Activated T-helper 1 cell treated with anti-CD3 and anti-CD28 coated beads, Interleukin-12 subunit alpha, Interleukin-12 subunit beta, Interleukin-2, Interleukin-4 antibody, amounts not matched to agents 30 ng/mL and 10 ng/mL and 1 ng/mL, durations not matched to agents 14 hours and 24 hours and 36 hours (primary cell): Measurements from ENCODE around the gene SCUBE3. TPM values are rescaled to one million over a fixed set of nuclear protein-coding genes. Genes with fewer than 3 reads are reported as not detected.

Experiments
- DNase-seq: peaks from one replicate; pipeline ENCODE4 v3.0.0; 2021; ENCODE audit warnings: low spot score
- H3K27ac Mint-ChIP-seq: one replicate; pipeline ENCODE4 v1.8.0; 2021; ENCODE audit warnings: mild to moderate bottlenecking, mixed read lengths
- H3K27me3 Mint-ChIP-seq: one replicate; pipeline ENCODE4 v1.8.0; 2022; ENCODE audit warnings: mild to moderate bottlenecking, moderate library complexity, mixed read lengths; ENCODE audit not compliant: insufficient read depth
- H3K36me3 Mint-ChIP-seq: one replicate; pipeline ENCODE4 v1.8.0; 2021; ENCODE audit warnings: low read depth, mixed read lengths
- H3K4me1 Mint-ChIP-seq: one replicate; pipeline ENCODE4 v1.8.0; 2021; ENCODE audit warnings: low read depth, mixed read lengths
- H3K4me3 Mint-ChIP-seq: one replicate; pipeline ENCODE4 v1.8.0; 2021; ENCODE audit warnings: mild to moderate bottlenecking, moderate library complexity, mixed read lengths
- H3K9me3 Mint-ChIP-seq: one replicate; pipeline ENCODE4 v1.8.0; 2021; ENCODE audit warnings: mixed read lengths
- intact Hi-C: fragments of 100-400 bp; cut with micrococcal nuclease; formaldehyde crosslinking; loops from one replicate; pipeline ENCODE4 v1.15.1; 2024
- total RNA-seq: library from RNA; stranded (reverse); gene quantifications from 2 replicates; pipeline ENCODE4 v1.2.3, GENCODE V29; 2022

SCUBE3 gene
- total RNA-seq, 1 donor from 2014 or later: not detected

DNA sequence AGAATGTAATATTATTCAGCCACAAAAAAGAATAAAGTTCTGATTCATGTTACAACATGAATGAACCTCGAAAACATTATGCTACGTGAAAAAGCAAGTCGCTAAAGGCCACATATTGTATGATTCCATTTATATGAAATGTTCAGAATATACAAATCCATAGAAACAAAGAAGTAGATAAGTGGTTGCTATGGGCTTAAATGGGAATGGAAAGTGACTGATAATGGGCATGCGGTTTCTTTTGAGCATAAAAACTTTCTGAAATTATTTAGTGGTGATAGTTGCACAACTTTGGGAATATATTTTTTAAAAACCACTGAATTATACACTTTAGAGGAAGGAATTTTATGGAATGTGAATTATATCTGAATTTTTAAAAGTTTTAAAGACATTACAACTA is 39.3 kb upstream of the SCUBE3 start:
- H3K9me3 Mint-ChIP-seq: peaks cover 3% of the 10 kb centered on the region
- H3K4me3 Mint-ChIP-seq: no peak overlapping the region
- H3K27me3 Mint-ChIP-seq: peaks cover 26% of the 10 kb centered on the region
- H3K27ac Mint-ChIP-seq: no peak overlapping the region
- no peak for DNase-seq
- H3K4me1 Mint-ChIP-seq: peaks cover 9% of the 10 kb centered on the region
- intact Hi-C loops: no loop called here
- peaks cover 3% of the 10 kb centered on the region for H3K36me3 Mint-ChIP-seq

DNA sequence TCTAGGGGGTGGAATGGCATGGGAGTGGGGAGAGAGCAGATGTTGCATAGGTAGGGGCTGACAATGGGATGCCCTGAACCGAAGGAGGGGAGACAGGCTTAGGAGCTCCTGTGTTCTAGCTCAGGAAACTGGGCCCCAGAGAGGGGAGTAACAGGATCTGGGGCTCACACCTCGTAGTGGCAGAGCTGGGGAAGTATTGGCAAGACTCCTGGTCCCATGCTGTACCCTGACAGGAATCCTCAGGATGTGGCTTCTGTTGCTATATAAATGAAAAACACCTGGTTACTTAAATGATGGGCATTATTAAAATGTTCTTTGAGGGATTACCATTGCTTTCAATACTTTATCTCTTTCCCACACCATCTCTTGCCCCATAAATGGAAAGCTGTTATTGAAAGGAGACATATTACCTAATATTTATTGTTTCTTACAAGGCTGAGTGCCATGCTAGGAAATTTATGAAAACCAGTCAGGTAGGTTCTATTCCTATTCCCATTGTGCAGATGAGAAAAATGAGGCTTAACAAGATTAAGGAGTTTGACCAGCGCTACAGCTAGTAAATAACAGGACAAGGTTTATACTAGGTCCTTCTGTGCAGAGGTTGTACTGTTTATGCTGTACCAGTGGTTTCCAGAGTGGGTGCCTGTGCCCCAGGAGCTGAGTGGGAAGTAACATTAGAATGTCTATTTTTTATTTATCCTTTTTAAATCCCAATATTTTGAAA is 37.3 kb upstream of the SCUBE3 start:
- Mint-ChIP-seq H3K27me3 (peaks cover 29% of the 10 kb centered on the region), H3K4me1 (peaks cover 9% of the 10 kb centered on the region), H3K36me3 (no peaks in the 10 kb centered on the region), H3K9me3 (no peaks in the 10 kb centered on the region), H3K4me3 (no peak overlapping the region), H3K27ac (no peak overlapping the region)
- intact Hi-C loops: no loop called here
- no peak for DNase-seq

- Mint-ChIP-seq H3K36me3 (no peaks in the 10 kb centered on the region), H3K4me1 (peaks cover 9% of the 10 kb centered on the region), H3K4me3 (no peak overlapping the region), H3K27ac (no peak overlapping the region), H3K27me3 (peaks cover 27% of the 10 kb centered on the region), H3K9me3 (no peaks in the 10 kb centered on the region)
- intact Hi-C loops: no loop called here
- DNase-seq: no peak
Measured at GRCh38 chr6:35177157-35177556, 36.6 kb upstream of the SCUBE3 start.

GRCh38 chr6:35177596-35177995 is 36.2 kb upstream of the SCUBE3 start:
- Mint-ChIP-seq H3K27ac (no peak overlapping the region), H3K4me3 (no peak overlapping the region), H3K9me3 (no peaks in the 10 kb centered on the region), H3K27me3 (peaks cover 26% of the 10 kb centered on the region), H3K36me3 (no peaks in the 10 kb centered on the region), H3K4me1 (peaks cover 9% of the 10 kb centered on the region)
- DNase-seq: no peak
- intact Hi-C loops: no loop called here

- Mint-ChIP-seq H3K27ac (no peak overlapping the region), H3K9me3 (no peaks in the 10 kb centered on the region), H3K4me1 (peaks cover 9% of the 10 kb centered on the region), H3K27me3 (peaks cover 28% of the 10 kb centered on the region), H3K36me3 (no peaks in the 10 kb centered on the region), H3K4me3 (no peak overlapping the region)
- DNase-seq: no peak
- intact Hi-C loops: no loop called here
Measured at GRCh38 chr6:35178012-35178411, 35.7 kb upstream of the SCUBE3 start.

- intact Hi-C loops: no loop called here
- H3K27me3 Mint-ChIP-seq: peaks cover 32% of the 10 kb centered on the region
- H3K4me3 Mint-ChIP-seq: no peak overlapping the region
- no peaks in the 10 kb centered on the region for H3K4me1 Mint-ChIP-seq
- no peak overlapping the region for H3K27ac Mint-ChIP-seq
- no peaks in the 10 kb centered on the region for H3K36me3 Mint-ChIP-seq
- H3K9me3 Mint-ChIP-seq: no peaks in the 10 kb centered on the region
- no peak for DNase-seq
Measured at GRCh38 chr6:35178932-35179832, 34.6 kb upstream of the SCUBE3 start.

DNA sequence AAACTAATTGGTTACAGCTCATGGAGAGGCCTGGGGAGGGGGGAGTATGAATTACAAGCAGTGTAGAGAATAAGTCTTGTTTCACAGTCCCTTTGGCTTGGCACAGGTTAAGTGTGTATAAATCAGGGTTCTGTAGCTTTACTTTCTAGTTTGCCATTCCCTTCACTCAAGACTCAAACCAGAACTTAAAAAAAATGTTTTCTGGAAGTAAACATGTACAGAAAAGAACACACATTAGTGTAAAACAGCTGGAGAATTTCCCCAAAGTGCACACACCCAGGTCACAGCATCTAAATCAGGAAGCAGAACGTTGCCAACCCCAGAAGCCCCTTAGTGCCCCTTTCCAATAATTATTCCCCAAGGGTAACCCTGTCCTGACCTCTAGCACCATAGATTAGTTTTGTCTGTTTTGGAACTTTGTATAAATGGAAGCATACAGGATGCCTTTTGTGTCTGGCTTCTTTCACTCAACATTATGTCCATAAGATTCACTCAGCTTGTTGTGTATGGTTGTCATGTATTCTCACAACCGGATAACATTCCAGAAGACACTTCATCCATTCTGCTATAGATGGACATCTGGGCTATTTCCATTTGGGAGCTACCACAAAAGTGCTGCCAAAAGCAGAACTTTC is 33.7 kb upstream of the SCUBE3 start:
- Mint-ChIP-seq H3K27me3 (peaks cover 30% of the 10 kb centered on the region), H3K27ac (no peak overlapping the region), H3K36me3 (no peaks in the 10 kb centered on the region), H3K9me3 (no peaks in the 10 kb centered on the region), H3K4me3 (no peak overlapping the region), H3K4me1 (no peaks in the 10 kb centered on the region)
- intact Hi-C loops: no loop called here
- DNase-seq: no peak

DNA sequence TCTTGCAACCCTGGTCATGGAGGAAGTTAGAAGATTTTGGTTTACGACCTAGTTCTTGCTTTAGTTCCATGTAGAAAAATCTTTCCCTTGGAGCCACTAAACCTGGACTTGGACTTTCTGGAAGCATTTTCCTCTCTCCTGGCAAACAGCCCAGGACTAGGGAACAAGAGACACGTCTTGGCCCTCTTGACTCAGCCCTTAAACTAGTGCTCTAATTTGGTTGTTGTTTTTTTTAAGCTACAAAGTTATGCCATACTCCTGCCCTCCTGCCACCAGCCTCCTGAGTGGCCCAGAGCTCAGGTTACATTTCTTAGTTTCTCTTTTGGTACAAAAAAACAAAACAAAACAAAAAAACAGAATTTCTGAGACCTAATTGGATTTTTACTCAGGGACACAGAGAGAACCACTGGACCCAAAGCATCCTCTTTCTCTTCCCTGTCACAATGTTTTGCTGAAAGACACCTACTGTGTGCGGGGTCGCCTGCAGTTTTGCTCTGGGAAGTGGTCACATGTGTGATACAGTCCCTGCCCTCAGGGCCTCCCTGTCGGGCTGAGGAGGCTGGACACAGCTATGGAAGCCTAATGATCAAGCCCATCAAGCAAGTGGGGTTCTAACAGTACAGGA is 32.3 kb upstream of the SCUBE3 start:
- DNase-seq: no peak
- H3K4me3 Mint-ChIP-seq: no peak overlapping the region
- peaks cover 36% of the 10 kb centered on the region for H3K27me3 Mint-ChIP-seq
- no peaks in the 10 kb centered on the region for H3K4me1 Mint-ChIP-seq
- H3K27ac Mint-ChIP-seq: no peak overlapping the region
- H3K36me3 Mint-ChIP-seq: no peaks in the 10 kb centered on the region
- H3K9me3 Mint-ChIP-seq: no peaks in the 10 kb centered on the region
- intact Hi-C loops: no loop called here

GRCh38 chr6:35181933-35182612 is 31.7 kb upstream of the SCUBE3 start:
- H3K4me1 Mint-ChIP-seq: no peaks in the 10 kb centered on the region
- no peaks in the 10 kb centered on the region for H3K36me3 Mint-ChIP-seq
- intact Hi-C loops: no loop called here
- peaks cover 39% of the 10 kb centered on the region for H3K27me3 Mint-ChIP-seq
- no peak overlapping the region for H3K27ac Mint-ChIP-seq
- H3K9me3 Mint-ChIP-seq: no peaks in the 10 kb centered on the region
- H3K4me3 Mint-ChIP-seq: no peak overlapping the region
- DNase-seq: no peak

GRCh38 chr6:35183281-35183680 is 30.5 kb upstream of the SCUBE3 start:
- no peak for DNase-seq
- no peak overlapping the region for H3K27ac Mint-ChIP-seq
- no peaks in the 10 kb centered on the region for H3K4me1 Mint-ChIP-seq
- peaks cover 28% of the 10 kb centered on the region for H3K27me3 Mint-ChIP-seq
- intact Hi-C loops: no loop called here
- no peaks in the 10 kb centered on the region for H3K36me3 Mint-ChIP-seq
- no peak overlapping the region for H3K4me3 Mint-ChIP-seq
- H3K9me3 Mint-ChIP-seq: no peaks in the 10 kb centered on the region

DNA sequence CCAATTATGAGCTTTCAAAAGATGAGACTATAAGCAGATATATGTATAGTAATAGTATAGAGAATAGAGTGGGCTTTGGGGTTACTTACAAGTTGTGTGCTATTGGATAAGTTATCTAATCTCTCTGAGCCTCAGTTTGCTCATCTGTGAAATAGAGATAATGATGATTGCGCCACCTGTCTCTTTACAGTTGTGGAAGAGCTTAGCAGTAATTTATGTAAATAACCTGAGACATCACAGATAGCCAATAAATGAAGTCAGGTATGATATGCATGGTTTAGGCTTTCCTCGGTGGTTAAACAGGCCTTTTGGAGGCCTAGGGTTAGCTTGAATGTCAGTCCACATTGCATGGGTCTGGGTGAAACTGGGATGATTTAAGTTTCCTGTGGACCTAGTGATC is 29.8 kb upstream of the SCUBE3 start:
- peaks cover 29% of the 10 kb centered on the region for H3K27me3 Mint-ChIP-seq
- intact Hi-C loops: no loop called here
- DNase-seq: no peak
- H3K36me3 Mint-ChIP-seq: no peaks in the 10 kb centered on the region
- no peak overlapping the region for H3K27ac Mint-ChIP-seq
- H3K4me1 Mint-ChIP-seq: no peaks in the 10 kb centered on the region
- no peak overlapping the region for H3K4me3 Mint-ChIP-seq
- H3K9me3 Mint-ChIP-seq: no peaks in the 10 kb centered on the region

- H3K36me3 Mint-ChIP-seq: no peaks in the 10 kb centered on the region
- no peaks in the 10 kb centered on the region for H3K4me1 Mint-ChIP-seq
- H3K27ac Mint-ChIP-seq: no peak overlapping the region
- intact Hi-C loops: no loop called here
- peaks cover 32% of the 10 kb centered on the region for H3K27me3 Mint-ChIP-seq
- no peaks in the 10 kb centered on the region for H3K9me3 Mint-ChIP-seq
- H3K4me3 Mint-ChIP-seq: no peak overlapping the region
- no peak for DNase-seq
Measured at GRCh38 chr6:35184580-35185301, 29.0 kb upstream of the SCUBE3 start.
